Dedifferentiated amniotic fluid mesenchymal stem cell (primary cell): ENCODE results near the gene FBXL7.

Experiments used
- DNase-seq: peaks from one replicate; pipeline ENCODE4 v3.0.0-alpha.2; 2016; ENCODE audit errors: extremely low spot score

Gene FBXL7

DNA sequence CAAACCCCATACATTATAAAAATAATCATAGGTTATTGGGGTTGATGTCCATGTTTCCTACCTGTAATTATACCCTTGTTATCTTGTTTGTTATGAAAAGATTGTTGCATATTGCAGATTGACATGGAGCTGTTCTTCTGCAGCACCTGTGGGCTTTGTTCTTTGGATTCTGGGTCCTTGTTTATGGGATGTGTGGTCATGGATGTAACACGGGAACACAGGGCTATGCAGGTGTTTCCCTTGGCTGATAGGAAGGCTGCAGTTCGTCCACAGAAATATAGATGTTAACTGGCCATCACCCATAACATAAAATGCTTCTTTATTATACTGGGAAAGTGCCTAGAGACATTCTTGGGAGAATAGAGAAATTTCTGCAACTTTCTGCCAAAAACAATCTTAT is 77.9 kb downstream of the FBXL7 start:
- DNase-seq = no peak

DNA sequence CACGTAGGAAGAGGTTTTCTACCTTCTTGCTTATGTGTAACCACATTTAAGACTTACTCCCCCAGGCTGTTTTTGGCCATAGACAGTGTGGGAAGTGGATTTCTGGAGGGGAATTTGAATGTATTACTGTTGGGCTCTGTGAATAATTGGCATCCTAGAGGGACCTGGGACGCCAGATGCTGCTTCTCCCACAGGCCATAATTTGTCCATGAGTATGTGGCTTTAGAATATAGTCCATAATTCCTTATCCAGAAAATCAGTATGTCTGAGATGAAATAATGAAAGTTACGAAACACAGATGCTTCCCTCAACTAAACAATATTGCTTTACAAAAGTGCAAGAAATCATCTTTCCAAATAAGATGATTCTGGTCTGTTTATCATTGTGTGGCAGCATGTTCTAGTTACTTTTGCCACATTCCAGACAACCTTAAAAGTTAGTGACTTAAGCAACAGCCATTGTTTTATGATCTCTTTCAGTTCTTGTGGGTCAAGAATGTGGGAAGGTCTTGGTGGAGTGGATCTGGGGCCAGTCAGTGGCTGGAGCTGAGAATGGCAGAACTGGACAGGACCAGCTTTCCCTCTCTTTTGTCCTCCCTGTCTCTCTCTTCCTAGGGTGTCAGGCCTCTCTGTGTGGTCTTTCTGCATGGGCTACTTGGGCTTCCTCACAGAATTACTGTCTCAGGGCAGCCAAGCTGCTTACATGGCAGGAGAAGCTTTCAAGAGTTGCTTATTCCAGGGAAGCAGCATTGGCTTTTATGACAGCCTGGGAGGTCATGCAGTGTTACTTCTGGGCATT is 79.4 kb downstream of the FBXL7 start:
- DNase-seq = no peak

DNA sequence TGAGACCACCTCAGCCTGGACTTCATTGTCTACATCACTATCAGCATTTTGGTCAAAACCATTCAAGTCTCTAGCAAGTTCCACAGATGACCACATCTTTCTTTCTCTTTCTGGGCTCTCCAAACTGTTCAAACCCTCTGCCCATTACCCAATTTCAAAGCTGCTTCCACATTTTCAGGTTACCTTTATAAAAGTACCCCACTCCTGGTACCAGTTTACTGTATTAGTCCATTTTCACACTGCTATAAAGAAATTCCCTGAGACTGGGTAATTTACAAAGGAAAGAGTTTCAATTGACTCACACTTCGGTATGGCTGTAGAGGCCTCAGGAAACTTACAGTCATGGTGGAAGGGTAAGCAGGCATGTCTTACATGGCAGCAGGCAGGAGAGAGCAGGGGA is 84.5 kb downstream of the FBXL7 start:
- no peak for DNase-seq

DNA sequence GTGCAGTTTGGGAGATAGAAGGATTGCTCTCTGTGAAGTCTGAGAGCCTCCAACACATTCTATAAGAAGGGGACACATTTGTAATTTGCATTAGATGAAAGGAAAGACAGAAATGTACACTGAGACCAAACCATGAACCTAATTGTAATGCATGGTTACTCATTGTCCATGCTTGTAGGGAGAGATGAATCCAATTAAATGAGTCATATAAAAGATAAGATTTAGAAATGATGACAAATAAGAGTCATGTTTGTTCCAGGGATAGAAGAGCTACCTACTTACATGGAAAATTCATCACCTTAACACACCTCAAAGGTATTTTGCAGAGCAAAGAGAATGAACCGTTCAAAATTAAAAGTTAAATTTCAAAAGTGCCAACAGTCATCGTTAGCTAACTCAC is 85.1 kb downstream of the FBXL7 start:
- no peak for DNase-seq

DNA sequence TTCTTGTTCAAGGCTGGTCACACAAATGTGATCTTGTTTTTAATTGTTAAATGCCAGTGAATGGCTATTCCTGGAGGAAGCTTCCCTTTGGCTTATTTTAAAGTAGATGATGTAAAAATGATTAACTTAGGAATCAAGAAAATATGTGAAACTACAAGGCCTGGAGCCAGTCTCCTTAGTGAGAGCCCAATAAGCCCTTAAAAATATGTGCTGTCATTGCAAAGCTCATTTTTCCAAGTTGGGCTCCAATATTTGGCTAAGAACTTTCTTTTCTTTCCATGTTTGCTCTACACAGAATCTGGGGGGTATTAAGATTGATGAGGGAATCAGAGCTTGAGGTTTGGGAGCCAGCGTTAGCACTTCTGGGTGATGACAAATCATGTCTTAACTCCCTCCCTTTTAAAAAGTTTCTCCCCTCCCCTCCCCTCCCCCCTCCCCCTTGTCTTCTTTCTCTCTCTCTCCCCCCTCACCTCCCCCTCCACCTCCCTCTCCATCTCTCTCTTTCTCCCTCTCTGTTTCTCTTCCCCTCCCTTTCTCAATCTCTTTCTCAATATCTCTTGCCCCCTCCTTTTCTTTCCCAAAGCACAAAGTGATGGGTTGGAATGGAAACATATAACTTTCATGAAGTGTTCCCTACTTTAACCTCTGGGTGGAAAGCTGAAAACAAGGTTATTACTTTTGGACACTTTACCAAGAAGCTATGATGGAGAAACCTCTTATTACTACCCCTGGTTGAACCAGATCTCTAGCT is 86.0 kb downstream of the FBXL7 start:
- no peak for DNase-seq

DNA sequence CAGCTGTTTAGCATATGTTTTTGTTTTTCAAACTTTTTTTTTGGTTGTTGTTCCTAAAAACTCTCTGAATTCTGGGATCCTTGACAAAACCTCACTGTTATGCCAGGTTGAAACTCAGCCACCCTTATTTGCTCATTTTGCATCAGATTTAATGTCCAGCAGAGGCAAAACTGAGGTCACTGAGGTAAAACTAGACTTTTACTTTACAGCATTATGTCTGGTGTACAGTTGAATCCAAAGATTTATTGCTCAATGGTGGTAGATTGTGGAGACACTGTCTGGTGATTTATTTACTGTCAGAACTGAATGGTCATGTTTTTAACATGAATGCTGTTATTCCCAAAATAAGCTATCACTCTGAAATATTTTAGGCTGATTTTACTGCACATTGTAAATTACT is 87.9 kb downstream of the FBXL7 start:
- peak; percentile 20 for DNase-seq

DNA sequence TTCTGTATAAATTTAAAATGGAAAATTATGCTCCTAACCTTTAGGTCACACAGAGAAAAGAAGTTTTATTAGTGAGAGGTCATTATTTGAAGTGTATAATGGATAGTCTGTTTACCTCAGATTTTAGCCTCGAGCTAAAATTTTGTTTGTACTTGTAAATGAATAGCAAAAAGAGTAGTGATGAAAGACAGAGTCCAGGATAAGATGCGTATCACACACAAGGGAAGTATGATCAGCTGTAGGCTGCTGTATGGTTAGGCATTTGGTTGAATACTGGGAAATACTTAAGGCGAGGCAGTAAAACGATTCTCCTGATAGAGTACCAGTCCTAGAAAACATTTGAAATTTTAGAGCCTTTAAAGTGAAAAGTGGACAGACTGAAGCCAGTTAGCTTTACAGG is 92.7 kb downstream of the FBXL7 start:
- no peak for DNase-seq

DNA sequence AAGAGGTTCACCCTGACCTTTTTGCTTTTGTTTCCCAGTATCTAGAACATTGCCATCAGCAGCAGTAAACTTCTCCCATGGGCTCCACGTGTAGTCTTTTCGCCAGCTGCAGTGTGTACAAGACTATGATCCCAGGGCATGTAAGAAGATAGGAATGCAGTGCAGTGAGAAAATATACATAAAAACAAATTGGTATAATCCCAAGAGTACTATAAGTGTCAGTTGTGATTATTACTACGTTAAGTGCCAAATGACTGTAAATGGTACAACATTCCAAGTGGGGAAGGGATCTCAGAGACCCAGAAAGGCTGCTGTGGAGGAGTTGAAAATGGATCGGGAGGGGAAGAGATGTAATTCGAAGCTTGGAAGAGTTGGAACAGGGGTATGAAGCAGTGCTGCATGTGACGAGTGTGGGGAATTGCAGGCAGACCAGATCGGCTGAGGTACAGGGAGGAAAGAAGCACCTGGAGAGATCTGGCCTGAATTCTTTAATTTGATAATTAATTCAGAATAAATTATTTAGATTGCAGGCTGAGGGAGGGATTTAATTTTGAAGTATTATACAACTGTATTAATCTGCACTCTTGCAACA is 95.1 kb downstream of the FBXL7 start:
- no peak for DNase-seq

DNA sequence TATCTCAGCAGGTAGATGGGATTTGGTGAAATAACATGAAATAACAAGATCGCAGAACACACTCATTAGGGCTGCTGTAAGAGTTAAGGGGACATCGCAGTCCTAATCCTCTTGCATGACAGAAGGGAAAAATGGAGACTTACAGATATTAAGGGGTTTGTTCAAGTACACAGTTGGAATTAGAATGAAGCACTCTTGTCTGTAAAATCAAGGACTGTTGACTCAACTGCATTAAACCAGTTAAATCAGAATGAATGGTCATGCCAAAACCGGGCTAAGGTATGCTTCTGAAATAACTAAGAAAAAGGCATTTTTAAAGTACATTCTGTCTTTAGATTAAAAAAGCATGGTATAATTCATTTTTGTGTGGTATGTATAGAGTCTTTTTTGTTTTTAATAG is 95.9 kb downstream of the FBXL7 start:
- DNase-seq = no peak

DNA sequence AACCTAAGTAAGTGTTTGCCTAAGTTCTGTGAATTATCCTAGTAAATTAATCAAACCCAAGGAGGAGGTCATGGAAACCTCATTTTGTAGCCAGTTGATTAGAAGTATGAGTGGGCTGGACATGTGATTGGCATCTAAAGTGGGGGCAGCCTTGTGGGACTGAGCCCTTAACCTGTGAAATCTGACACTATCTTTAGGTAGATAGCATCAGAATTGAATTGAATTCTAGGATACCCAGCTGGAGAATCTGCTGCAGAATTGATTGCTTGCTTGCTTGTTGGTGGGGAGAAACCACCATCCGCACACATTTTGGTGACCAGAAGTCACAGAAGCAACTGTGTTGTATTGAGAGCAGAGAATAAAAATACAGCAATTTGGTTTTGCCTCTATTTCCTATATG is 97.0 kb downstream of the FBXL7 start:
- no peak for DNase-seq

DNA sequence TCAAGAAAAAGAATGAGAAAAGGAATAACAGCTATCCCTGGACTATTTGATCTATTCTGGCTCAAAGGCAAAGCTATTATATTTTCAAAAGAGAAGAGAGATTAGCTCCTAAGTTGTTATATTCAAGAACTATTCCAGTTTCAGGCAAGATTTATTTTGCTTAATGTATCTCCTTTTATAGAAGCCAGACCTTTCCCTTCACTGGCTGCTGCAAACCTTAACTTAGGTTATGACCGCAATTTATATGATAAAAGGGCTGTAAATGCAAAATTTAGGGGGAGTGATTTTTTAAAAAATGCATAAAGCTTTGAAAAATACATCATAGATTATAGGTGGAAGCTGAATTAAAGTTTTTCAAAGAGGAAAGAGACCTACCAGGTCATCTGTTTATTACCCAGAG is 97.8 kb downstream of the FBXL7 start:
- DNase-seq = no peak

DNA sequence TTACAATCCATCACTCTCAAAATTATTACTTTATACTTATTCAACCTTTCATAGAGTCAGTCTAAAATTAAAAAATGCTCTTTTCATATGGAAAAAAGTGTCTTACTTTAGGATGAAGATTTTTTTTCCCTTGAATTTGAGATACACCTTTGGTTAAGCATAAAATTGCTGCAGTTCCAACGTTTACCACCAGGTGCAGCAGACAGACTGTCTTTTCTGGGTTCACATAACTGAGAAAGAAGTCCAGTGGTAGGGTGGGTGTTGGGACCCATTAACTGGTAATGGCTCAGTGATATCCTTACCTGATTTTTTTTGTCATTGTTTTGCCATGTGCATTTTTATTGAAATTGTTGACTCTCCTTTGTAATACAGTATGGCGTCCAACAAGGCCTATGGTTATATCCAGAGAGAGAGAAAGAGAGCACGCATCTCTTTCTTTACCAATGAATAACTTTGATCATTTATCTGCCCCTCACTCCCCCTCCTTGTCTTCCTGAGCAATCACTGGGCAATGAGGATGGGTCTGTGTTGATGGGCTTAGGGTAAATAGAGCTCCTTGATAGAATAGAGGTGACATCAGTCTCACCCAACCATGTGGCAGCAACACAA is 98.4 kb downstream of the FBXL7 start:
- no peak for DNase-seq

DNA sequence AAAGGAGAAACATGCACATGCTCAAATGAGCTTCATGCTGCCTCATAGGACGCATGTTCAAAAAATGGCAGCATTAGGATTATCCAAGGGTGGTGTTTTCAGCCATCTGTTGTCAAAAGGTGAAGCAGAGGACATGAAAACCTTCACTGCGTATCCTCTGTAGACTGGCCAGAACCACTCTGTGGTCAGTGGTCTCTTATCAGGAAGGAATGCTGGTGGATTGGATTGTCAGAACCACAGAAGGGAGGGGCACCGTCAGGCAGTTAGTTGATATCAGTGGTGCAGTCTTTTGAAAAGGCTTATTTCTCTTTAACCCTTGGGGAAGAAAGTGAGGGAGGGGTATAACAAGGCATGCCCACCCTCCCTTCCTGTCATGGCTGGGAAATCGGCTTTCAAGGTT is 100.1 kb downstream of the FBXL7 start:
- no peak for DNase-seq

DNA sequence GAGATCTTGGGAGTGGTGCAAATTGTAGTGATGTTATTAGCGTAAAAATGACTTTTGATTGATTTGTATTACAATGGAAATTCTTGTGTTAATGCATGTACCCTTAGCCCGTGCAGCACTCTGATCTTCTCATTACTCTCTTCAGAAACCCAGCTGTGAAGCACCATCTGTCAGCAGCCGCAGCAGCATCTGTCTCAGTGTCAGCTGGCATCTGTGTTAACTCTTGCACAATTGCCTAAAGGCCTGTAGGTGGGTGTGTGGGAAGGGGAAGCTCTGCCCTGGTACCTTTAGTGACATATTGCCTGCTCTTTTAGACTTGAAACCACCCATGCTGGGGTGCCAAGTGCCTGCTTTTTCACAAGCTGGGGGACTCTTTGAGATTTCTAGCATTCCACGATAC is 101.3 kb downstream of the FBXL7 start:
- DNase-seq = no peak

DNA sequence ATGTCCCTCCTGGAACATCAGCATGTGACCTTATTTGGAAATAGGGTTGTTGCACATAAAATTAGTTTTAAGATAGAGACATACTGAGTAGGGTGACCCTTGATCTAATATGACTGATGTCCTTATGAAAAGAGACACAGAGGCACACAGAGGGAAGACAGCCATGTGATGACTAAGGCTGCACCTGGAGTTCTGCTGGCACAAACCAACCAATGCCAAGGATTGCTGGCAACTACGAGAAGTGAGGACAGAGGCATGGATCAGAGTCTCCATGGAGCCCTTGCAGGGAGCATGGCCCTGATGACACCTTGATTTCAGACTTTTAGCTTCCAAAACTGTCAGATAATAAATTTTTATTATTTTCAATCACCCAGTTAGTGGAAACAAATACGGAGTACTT is 101.9 kb downstream of the FBXL7 start:
- no peak for DNase-seq

DNA sequence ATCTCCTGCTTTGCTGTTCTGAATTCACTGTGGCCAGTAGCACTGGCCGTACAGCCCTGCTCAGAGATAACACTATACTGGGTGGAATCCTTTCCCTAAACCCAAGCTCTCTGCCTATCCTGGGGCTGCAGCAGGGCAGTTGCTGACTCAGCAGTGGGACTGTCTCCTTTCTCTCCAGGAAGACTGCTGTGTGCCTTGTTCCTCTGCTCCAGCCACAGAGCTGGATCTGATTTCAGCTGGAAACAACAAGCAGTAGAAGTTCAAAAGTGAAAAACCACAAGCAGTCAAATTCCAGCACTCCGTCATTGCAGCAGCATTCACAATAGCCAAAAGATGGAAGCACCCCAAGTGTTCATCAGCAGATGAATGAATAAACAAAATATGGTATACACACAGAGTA is 105.0 kb downstream of the FBXL7 start:
- no peak for DNase-seq

DNA sequence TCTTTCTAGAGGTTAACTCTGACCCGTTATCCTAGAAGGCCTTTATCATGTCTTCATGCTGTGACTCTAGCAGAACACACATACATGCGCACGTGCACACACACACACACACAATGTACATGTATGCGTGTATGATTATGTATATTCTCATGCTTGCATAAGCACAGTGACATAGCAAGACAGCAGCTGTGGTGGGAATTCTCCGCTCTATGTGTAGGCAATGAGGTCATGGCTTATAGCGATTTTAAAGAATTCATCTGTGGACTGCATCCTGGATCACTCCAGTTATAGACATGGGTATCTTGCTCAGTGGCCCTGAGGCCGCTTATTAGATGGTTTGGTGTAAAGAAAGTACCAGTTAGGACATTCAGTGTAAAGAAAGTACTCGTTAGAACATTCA is 106.2 kb downstream of the FBXL7 start:
- DNase-seq = no peak

DNA sequence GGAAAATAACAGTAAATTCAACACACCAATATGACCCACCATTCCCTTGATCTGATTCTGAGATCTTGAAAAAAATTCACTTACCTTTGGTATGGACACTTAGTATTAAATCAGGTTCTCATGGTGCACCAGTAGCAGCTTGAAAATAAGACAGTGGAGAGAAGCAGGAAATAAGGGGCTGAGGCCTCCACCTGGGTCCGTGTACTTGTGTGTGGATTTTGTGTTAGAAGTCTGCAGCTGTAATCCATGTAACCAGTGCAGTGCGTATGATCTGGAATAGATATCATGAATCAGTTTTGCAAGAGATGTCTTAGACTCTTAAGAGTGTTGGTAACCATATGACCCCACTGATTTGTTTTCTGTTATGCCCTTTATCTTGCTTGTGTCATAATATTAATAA is 107.1 kb downstream of the FBXL7 start:
- no peak for DNase-seq

DNA sequence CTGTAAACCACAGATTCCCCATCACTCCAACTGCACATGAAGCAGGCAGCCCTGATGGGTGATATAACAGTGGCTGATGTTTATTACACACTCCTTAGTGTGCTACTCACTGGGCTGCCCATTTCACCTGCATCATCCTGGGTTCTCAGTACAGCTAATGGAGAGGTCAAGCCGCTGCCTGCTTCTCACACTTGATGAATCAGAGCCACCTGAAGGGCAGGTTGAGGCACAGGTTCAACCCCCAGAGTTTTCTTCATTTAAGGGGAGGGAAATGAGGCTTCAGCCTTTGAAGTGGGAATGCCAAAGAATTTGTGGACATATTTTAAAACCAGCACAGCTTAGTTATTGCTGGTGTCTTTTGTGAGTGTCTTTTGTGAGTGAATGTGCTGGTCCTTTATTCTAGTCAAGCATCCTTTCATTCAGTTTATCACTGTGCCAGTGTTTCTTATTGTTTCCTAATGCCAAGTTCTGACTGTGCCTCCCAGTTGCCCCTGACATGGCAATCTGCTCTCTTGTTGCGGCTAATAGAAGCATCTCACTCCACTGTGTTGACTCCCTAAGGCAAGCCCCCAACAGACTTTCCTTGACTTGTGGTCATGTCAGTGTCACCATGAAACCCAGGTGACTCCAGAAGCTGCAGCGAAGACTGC is 109.2 kb downstream of the FBXL7 start:
- DNase-seq = no peak

DNA sequence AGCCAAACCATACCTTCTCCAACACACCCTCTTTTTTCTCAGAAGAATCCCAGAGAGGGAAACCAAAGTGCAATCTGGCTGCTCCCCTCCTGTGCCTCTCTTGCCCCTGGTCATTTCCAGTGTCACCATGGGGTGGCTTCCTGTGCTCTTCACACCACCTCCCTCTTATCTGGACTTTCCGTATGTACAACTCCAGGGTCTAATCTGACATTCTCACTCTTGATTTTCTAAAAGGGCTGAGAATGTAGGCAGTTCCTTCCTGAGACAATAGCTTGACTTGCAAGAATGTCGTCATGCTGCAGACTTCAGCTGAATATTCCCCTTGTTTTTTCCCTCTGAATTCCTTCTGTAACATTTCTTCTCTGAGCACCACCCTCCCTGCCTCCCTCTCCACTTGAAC is 110.2 kb downstream of the FBXL7 start:
- no peak for DNase-seq

DNA sequence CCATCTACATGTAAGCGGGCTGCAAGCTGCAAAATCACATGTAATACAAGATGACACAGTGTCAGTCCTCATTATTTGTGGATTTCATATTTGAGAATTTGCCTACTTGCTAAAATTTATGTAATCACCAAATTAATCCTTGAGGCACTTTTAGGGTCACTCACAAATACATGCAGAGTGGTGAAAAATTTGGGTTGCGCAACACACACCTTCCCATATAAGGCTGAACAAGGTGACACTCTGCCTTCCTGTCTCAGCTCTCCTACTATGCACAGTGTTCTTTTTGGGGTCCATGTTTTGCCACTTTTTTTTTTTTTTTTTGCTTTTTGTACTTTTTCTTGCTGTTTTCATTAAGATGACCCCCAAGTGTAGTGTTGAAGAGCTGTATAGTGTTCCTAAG is 111.0 kb downstream of the FBXL7 start:
- no peak for DNase-seq

DNA sequence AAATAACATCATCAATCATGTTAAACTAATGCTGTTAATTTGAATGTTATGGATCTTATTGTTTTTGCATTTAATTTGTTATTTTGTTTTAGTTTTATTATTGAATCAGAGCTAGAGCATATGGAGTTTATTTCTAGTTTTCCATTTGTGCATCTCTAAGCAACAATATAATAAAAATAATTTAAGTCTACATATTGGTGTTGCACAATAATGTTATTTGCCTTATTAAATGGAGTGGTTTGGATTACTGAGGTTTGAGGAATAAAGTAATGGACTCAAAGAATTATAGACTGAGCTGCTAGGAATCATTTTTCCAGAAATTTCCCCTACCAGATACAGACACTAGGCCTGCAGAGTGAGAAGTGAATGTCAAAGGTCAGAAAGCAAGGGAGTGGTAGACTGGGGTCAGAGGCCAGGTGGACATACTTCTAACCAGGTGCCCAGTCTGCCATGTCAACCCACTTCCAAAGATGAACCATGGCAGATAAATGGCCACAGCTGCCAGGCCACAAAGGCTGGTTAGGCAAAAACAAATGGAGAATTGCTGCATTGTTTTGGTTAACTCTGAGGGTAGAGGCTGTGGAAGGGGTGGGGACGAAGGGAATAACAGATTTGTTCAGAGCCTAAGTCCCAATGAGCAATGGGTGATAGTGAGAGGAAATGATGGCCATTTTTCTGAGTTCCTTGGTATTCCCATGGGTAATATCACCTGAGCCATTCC is 113.1 kb downstream of the FBXL7 start:
- no peak for DNase-seq
